MCF 10A (cell line): ENCODE measurements around the gene ICE1. TPM values are rescaled to one million over a fixed set of nuclear protein-coding genes. Genes with fewer than 3 reads are reported as not detected.

Experiments used
- BruUV-seq: library from RNA; stranded (reverse); fragments of 400-500 nt; replicated peaks from 2 replicates; lab custom pipeline; 2021; lab: Mats Ljungman, UMichigan
- CTCF ChIA-PET: fragments of 300-600 bp; sonication (Branson Sonifier 250); formaldehyde crosslinking; extraction: SDS; loops from one replicate; lab custom pipeline; 2021; ENCODE audit warnings: antibody characterized with exemption, inconsistent platforms; lab: Yijun Ruan, JAX
- POLR2A ChIA-PET: fragments of 300-600, 350-650 bp; sonication (Branson Sonifier 250); formaldehyde crosslinking; extraction: SDS; loops from one replicate; lab custom pipeline; 2020; ENCODE audit warnings: antibody characterized with exemption, inconsistent platforms; lab: Yijun Ruan, JAX
- DNase-seq: peaks from one replicate; pipeline ENCODE4 v3.0.0-alpha.2; 2018; ENCODE audit not compliant: unreplicated experiment
- H3K27ac Mint-ChIP-seq: one replicate; pipeline ENCODE4 v1.8.0; 2022; ENCODE audit warnings: mild to moderate bottlenecking, low read depth, mixed read lengths; ENCODE audit not compliant: unreplicated experiment
- H3K27me3 Mint-ChIP-seq: one replicate; pipeline ENCODE4 v1.8.0; 2022; ENCODE audit warnings: mixed read lengths; ENCODE audit not compliant: insufficient read depth, unreplicated experiment
- H3K36me3 Mint-ChIP-seq: one replicate; pipeline ENCODE4 v1.8.0; 2022; ENCODE audit warnings: mild to moderate bottlenecking, moderate library complexity, mixed read lengths; ENCODE audit not compliant: insufficient read depth, unreplicated experiment
- H3K4me1 Mint-ChIP-seq: one replicate; pipeline ENCODE4 v1.8.0; 2022; ENCODE audit warnings: mixed read lengths; ENCODE audit not compliant: insufficient read depth, unreplicated experiment
- H3K4me3 Mint-ChIP-seq: one replicate; pipeline ENCODE4 v1.8.0; 2022; ENCODE audit warnings: mild to moderate bottlenecking, moderate library complexity, mixed read lengths; ENCODE audit not compliant: unreplicated experiment
- H3K9me3 Mint-ChIP-seq: one replicate; pipeline ENCODE4 v1.8.0; 2022; ENCODE audit warnings: mixed read lengths; ENCODE audit not compliant: unreplicated experiment
- CTCF ChIP-seq: fragments of 200-600 bp; IDR thresholded peaks from one replicate; pipeline ENCODE4 v1.8.0; 2022; ENCODE audit warnings: antibody characterized with exemption, mild to moderate bottlenecking; ENCODE audit not compliant: unreplicated experiment
- intact Hi-C: fragments of 100-400 bp; cut with micrococcal nuclease; formaldehyde crosslinking; loops from 2 replicates; pipeline ENCODE4 v1.14.1; 2022
- total RNA-seq: library from RNA; stranded (reverse); gene quantifications from 2 replicates; pipeline ENCODE4 v1.2.3, GENCODE V29; 2022

Gene ICE1
- total RNA-seq, 1 experiment from 2014 or later: 28.4 TPM

GRCh38 chr5:5521478-5521877 is 99.0 kb downstream of the ICE1 start:
- no peaks in the 10 kb centered on the region for H3K4me1 Mint-ChIP-seq
- no peaks in the 10 kb centered on the region for H3K36me3 Mint-ChIP-seq
- no peak for DNase-seq
- H3K4me3 Mint-ChIP-seq: no peak overlapping the region
- H3K27ac Mint-ChIP-seq: no peak overlapping the region
- BruUV-seq: no TSS peak
- no peak for TF ChIP-seq CTCF
- peaks cover 8% of the 10 kb centered on the region for H3K27me3 Mint-ChIP-seq
- POLR2A ChIA-PET: no interaction called here
- no peaks in the 10 kb centered on the region for H3K9me3 Mint-ChIP-seq
- CTCF ChIA-PET: no interaction called here
- intact Hi-C loops: no loop called here

GRCh38 chr5:5522336-5522735 is 99.9 kb downstream of the ICE1 start:
- TF ChIP-seq CTCF: no peak
- Mint-ChIP-seq H3K9me3 (no peaks in the 10 kb centered on the region), H3K4me1 (no peaks in the 10 kb centered on the region), H3K4me3 (no peak overlapping the region), H3K36me3 (no peaks in the 10 kb centered on the region), H3K27me3 (no peaks in the 10 kb centered on the region), H3K27ac (no peak overlapping the region)
- POLR2A ChIA-PET: no interaction called here
- CTCF ChIA-PET: interaction anchor here (1.1 kb wide), 1 partner anchor 12 kb away, joined by 4 read pairs; no protein-coding TSS in a partner anchor
- DNase-seq: no peak
- no TSS peak for BruUV-seq
- intact Hi-C loops: no loop called here

GRCh38 chr5:5523066-5523505 is 100.6 kb downstream of the ICE1 start:
- POLR2A ChIA-PET: no interaction called here

GRCh38 chr5:5524327-5524726 is 101.8 kb downstream of the ICE1 start:
- no peaks in the 10 kb centered on the region for H3K9me3 Mint-ChIP-seq
- ChIA-PET CTCF (no interaction called here), POLR2A (no interaction called here)
- no peaks in the 10 kb centered on the region for H3K36me3 Mint-ChIP-seq
- H3K27me3 Mint-ChIP-seq: no peaks in the 10 kb centered on the region
- no peak for TF ChIP-seq CTCF
- no peaks in the 10 kb centered on the region for H3K4me1 Mint-ChIP-seq
- BruUV-seq: no TSS peak
- intact Hi-C loops: no loop called here
- no peak overlapping the region for H3K4me3 Mint-ChIP-seq
- no peak for DNase-seq
- H3K27ac Mint-ChIP-seq: no peak overlapping the region

More at GRCh38 chr5:5523066-5523505, 100.6 kb downstream of the ICE1 start:
- intact Hi-C loops: no loop called here
- CTCF ChIA-PET: interaction anchor here (1.1 kb wide), 1 partner anchor 11 kb away, joined by 4 read pairs; no protein-coding TSS in a partner anchor
- BruUV-seq: no TSS peak
- Mint-ChIP-seq H3K4me1 (no peaks in the 10 kb centered on the region), H3K4me3 (no peak overlapping the region), H3K9me3 (no peaks in the 10 kb centered on the region), H3K36me3 (no peaks in the 10 kb centered on the region), H3K27ac (peak overlapping the region; percentile 33), H3K27me3 (no peaks in the 10 kb centered on the region)
- DNase-seq: no peak
- no peak for TF ChIP-seq CTCF
